ENCODE measurements around the gene NCR3LG1. TPM values are rescaled to one million over a fixed set of nuclear protein-coding genes. Genes with fewer than 3 reads are reported as not detected.

NCR3LG1 gene
- total RNA-seq, 1 experiment from 2014 or later, result 1.4 TPM

DNA sequence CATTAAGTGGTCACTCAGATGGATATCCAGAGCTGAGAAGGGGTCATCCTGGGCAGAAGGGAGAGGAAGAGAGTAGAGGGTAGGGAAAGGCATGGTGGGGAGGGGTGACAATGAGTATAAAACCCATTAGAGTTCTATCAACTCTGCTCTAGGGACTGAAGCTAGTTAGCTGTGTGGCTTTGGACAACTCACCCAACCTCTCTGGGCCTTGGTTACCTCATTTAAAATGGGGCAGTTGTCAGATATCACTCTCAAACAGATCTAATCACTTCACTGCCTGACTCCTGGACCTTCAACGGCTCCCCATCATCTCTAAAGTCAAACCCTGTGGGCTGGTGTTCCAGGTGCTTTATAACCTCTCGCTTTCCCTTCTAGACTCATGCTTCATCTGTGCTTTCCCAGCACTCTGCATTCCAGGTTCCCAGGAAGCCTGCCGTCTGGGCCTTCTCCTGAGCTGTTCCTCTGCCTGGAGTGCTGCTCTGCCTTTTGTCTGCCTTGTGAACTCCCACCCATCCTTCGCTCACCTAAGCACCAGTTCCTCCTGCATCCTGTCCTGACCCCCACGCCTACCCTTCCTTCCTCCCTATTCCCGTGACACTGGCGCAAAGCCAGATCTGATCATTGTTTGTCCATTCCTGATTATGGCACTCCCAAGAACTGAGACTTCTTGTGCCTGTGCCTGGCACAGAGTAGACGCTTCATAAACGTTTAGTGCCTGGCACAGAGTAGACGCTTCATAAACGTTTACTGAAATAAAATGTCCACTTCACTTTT is 59.2 kb downstream of the NCR3LG1 start:
- H3K27me3 Mint-ChIP-seq (ENCODE audit: low read depth), result peaks cover 47% of the 10 kb centered on the region
- H4K8ac ChIP-seq (replicated peaks; ENCODE audit: insufficient read length, low read depth, low read length), result no peak overlapping the region
- no peak overlapping the region for H3K23ac ChIP-seq (ENCODE audit: insufficient read length, low read depth, low read length)
- no peak overlapping the region for H2BK20ac ChIP-seq (ENCODE audit: low read depth, low read length, poor library complexity, severe bottlenecking)
- no peaks in the 10 kb centered on the region for H3K4me1 ChIP-seq (ENCODE audit: insufficient read depth, low read length)
- H2BK120ac ChIP-seq (ENCODE audit: low read depth, low read length, poor library complexity, severe bottlenecking), result no peak overlapping the region
- no peaks in the 10 kb centered on the region for H4K20me1 ChIP-seq (ENCODE audit: control insufficient read depth, insufficient read depth, insufficient read length)
- peaks cover 11 to 17% of the 10 kb centered on the region in 2 experiments for H3K4me1 Mint-ChIP-seq
- TF ChIP-seq, protein P1, sequence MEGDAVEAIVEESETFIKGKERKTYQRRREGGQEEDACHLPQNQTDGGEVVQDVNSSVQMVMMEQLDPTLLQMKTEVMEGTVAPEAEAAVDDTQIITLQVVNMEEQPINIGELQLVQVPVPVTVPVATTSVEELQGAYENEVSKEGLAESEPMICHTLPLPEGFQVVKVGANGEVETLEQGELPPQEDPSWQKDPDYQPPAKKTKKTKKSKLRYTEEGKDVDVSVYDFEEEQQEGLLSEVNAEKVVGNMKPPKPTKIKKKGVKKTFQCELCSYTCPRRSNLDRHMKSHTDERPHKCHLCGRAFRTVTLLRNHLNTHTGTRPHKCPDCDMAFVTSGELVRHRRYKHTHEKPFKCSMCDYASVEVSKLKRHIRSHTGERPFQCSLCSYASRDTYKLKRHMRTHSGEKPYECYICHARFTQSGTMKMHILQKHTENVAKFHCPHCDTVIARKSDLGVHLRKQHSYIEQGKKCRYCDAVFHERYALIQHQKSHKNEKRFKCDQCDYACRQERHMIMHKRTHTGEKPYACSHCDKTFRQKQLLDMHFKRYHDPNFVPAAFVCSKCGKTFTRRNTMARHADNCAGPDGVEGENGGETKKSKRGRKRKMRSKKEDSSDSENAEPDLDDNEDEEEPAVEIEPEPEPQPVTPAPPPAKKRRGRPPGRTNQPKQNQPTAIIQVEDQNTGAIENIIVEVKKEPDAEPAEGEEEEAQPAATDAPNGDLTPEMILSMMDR (conservative IDR thresholded peaks at IDR 0.05), result no peak
- H3K4me2 ChIP-seq (ENCODE audit: insufficient read depth, insufficient read length, low read length), result no peak overlapping the region
- H3K27me3 ChIP-seq (ENCODE audit: insufficient read depth, low read length), result no peaks in the 10 kb centered on the region
- no peak overlapping the region for H4K5ac ChIP-seq (ENCODE audit: insufficient read length, low read depth, low read length)
- no peak overlapping the region for H3K18ac ChIP-seq (ENCODE audit: insufficient read length, low read depth, low read length)
- H2AFZ ChIP-seq (ENCODE audit: low read length), result no peak overlapping the region
- no peak overlapping the region for H3K4me3 Mint-ChIP-seq
- H3K9me3 ChIP-seq (ENCODE audit: control insufficient read depth, low read depth, low read length), result no peaks in the 10 kb centered on the region
- H2BK5ac ChIP-seq (ENCODE audit: insufficient read length, low read length), result no peak overlapping the region
- H3K14ac ChIP-seq (ENCODE audit: insufficient read depth, low read length), result no peak overlapping the region
- H3K4ac ChIP-seq (ENCODE audit: low read depth, low read length), result no peak overlapping the region
- H4K91ac ChIP-seq (ENCODE audit: insufficient read length, low read depth, low read length), result no peak overlapping the region
- DNase-seq, result no peak
- H3K9ac ChIP-seq (ENCODE audit: extremely low read depth, insufficient read length, low read length), result no peak overlapping the region
- no peak overlapping the region for H2BK15ac ChIP-seq (ENCODE audit: low read depth, low read length)
- H2AK5ac ChIP-seq (ENCODE audit: insufficient read length, low read length), result no peak overlapping the region
- H3T11ph ChIP-seq (ENCODE audit: low read length), result no peak overlapping the region
- no peak overlapping the region for H2BK12ac ChIP-seq (ENCODE audit: insufficient read length, low read depth, low read length)
- no peak overlapping the region for H3K27ac Mint-ChIP-seq
- H3K36me3 Mint-ChIP-seq (ENCODE audit: insufficient read depth in 1 of 3, low read depth in 3 of 3), result no peaks in the 10 kb centered on the region
- H3K9me3 Mint-ChIP-seq, result peaks cover 0 to 6% of the 10 kb centered on the region in 2 experiments; a peak in 2 of 5 replicates
- no peak overlapping the region for H3K56ac ChIP-seq (ENCODE audit: insufficient read length, low read depth, low read length)
- no peaks in the 10 kb centered on the region for H3K23me2 ChIP-seq (ENCODE audit: insufficient read length, low read depth, low read length, poor library complexity, severe bottlenecking)
- WGBS (ENCODE audit: extremely low coverage, insufficient read length, low lambda C conversion rate), result no CpG with 5 or more reads among the region's 11 CpGs
- no peaks in the 10 kb centered on the region for H3K79me2 ChIP-seq (ENCODE audit: insufficient read depth, low read length)
- H3K79me1 ChIP-seq (ENCODE audit: insufficient read depth, low read depth, low read length, poor library complexity, severe bottlenecking), result no peaks in the 10 kb centered on the region
- H3K27ac ChIP-seq (ENCODE audit: insufficient read length, low read depth, low read length), result no peak overlapping the region
